ENCODE data around the gene CABCOCO1. TPM values are rescaled to one million over a fixed set of nuclear protein-coding genes. Genes with fewer than 3 reads are reported as not detected.

The CABCOCO1 gene
- total RNA-seq, 2 experiments from 2014 or later: not detected

DNA sequence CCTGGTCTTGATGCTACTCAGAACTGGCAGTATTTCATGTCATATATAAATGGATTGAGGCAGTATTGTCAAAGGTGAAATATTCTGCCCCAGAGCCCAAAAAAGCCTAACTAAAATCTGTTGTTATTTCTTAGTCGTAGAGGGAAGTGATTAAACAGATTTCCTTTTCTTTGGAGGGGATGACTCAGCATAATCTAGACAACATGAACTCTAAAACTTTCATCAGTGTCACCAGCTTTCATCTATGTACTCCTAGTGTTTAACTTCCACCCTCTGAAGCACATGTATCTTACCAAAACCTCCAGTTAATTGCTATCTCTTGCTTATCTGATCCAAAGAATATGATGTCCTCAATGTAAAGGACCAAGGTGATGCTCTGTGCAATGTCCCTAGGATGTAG lies 141.7 kb downstream of the CABCOCO1 start:
- CTCF ChIA-PET: no interaction called here
- no peak for ATAC-seq
- Mint-ChIP-seq H3K27me3 (no peaks in the 10 kb centered on the region), H3K4me3 (no peak overlapping the region), H3K36me3 (ENCODE audit: low read depth) (no peaks in the 10 kb centered on the region), H3K9me3 (ENCODE audit: low read depth) (no peaks in the 10 kb centered on the region), H3K4me1 (peaks cover 6% of the 10 kb centered on the region), H3K27ac (no peak overlapping the region)
- POLR2A ChIA-PET: no interaction called here
- no peak for DNase-seq
- intact Hi-C loops (cut with DNase I, micrococcal nuclease): no loop called here

DNA sequence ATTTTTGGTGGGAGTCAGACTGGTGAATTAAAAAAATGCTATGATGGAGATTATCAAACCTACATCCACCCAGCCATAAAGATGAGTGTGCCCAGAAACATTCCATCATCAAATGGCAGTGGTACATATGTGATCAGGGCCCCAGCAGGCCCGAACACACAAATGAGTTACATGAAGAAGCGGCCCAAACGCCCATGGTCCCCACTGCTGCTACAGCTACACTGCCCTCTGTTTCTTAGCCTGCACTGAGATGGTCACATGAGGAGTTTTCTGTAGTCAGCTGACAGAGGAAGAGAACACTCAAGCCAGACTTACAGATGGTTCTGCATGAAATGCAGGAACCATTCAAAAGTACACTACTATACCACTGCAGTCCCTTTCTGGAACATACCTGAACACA lies 142.4 kb downstream of the CABCOCO1 start:
- ATAC-seq (no peak), DNase-seq (no peak)
- CTCF ChIA-PET: no interaction called here
- H3K4me1 Mint-ChIP-seq: peaks cover 6% of the 10 kb centered on the region
- no peaks in the 10 kb centered on the region for H3K36me3 Mint-ChIP-seq (ENCODE audit: low read depth)
- intact Hi-C loops (cut with DNase I, micrococcal nuclease): no loop called here
- H3K27me3 Mint-ChIP-seq: no peaks in the 10 kb centered on the region
- H3K4me3 Mint-ChIP-seq: no peak overlapping the region
- no peak overlapping the region for H3K27ac Mint-ChIP-seq
- POLR2A ChIA-PET: no interaction called here
- no peaks in the 10 kb centered on the region for H3K9me3 Mint-ChIP-seq (ENCODE audit: low read depth)

DNA sequence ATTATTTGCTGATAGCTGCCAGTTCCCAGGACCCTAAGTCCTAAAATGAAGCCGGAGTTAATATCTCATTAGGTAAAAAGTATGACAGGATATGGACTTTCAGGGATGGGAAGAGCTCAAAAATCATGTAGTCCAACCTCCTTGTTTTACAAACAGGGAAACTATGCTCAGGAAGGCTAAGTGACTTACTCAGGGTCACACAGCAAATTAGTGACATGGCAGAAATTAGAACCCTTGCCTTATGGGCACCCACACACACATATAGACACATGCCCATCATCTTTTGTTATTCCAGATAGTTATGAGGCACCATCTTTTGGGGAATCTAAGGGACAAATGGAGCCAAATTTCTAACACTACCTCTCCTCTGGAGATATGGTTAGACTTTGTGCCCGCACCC lies 147.5 kb downstream of the CABCOCO1 start:
- intact Hi-C loops (cut with DNase I, micrococcal nuclease): no loop called here
- Mint-ChIP-seq H3K4me3 (no peak overlapping the region), H3K27ac (no peak overlapping the region), H3K27me3 (peaks cover 2% of the 10 kb centered on the region), H3K4me1 (peaks cover 3% of the 10 kb centered on the region), H3K36me3 (ENCODE audit: low read depth) (no peaks in the 10 kb centered on the region), H3K9me3 (ENCODE audit: low read depth) (no peaks in the 10 kb centered on the region)
- DNase-seq (no peak), ATAC-seq (no peak)
- ChIA-PET POLR2A (interaction anchor here (0.5 kb wide), 1 partner anchor 1031 kb away, joined by 11 read pairs; no protein-coding TSS in a partner anchor), CTCF (interaction anchor here (0.5 to 1.2 kb wide), 2 partner anchors 9 to 88 kb away, joined by 3 read pairs; no protein-coding TSS in a partner anchor)

DNA sequence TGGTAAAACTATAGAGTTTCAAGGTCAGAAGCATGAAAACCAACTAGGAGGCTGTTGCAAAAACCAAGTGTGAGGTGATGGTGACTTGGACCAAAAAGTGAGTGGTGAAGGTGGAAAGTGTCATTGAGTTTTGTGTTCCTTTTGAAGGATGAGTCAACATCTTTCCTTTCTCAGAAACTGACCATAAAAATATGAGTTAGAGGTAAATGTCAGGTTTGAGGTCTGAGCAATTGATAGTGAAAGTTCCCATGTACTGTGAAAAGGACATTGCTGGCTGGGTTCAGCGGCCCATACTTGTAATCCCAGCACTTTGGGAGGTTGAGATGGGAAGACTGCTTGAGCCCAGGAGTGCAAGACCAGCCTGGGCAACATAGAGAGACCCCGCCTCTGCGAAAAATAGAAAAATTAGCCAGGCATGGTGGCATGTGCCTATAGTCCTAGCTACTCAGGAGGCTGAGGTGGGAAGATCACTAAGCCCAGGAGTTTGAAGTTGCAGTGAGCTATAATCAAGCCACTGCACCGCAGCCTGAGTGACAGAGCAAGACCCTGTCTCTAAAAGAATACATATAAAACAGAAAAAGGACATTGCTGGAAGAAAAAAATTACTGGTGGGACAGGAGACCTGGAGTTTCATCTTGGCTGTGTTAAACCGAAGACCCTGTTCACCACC lies 149.5 kb downstream of the CABCOCO1 start:
- intact Hi-C loops (cut with DNase I, micrococcal nuclease): no loop called here
- POLR2A ChIA-PET: no interaction called here
- H3K27me3 Mint-ChIP-seq: peaks cover 2% of the 10 kb centered on the region
- no peak overlapping the region for H3K27ac Mint-ChIP-seq
- ATAC-seq (peak; percentile 16), DNase-seq (no peak)
- no peaks in the 10 kb centered on the region for H3K9me3 Mint-ChIP-seq (ENCODE audit: low read depth)
- CTCF ChIA-PET: no interaction called here
- peaks cover 3% of the 10 kb centered on the region for H3K4me1 Mint-ChIP-seq
- H3K36me3 Mint-ChIP-seq (ENCODE audit: low read depth): no peaks in the 10 kb centered on the region
- no peak overlapping the region for H3K4me3 Mint-ChIP-seq

DNA sequence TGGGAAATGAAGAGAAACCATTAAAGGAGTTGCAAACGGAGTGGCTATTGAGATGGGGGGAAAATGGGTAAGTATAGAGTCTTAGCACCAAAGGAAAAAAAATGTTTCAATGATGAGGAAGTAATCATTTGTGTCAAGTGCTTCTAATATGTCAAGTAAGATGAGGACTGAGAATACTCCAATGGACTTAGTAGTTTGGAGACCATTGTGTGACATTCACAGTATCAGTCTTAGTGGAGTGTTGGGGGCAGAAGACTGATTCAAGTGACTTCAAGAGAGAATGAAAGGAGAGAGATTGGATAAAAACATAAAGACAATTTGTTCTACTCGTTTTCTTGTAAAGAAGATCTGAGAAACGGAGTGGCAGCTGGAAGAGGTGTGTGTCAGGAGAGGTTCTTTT lies 150.2 kb downstream of the CABCOCO1 start:
- intact Hi-C loops (cut with DNase I, micrococcal nuclease): no loop called here
- ATAC-seq (no peak), DNase-seq (no peak)
- Mint-ChIP-seq H3K4me1 (peaks cover 3% of the 10 kb centered on the region), H3K9me3 (ENCODE audit: low read depth) (no peaks in the 10 kb centered on the region), H3K27me3 (peaks cover 2% of the 10 kb centered on the region), H3K27ac (no peak overlapping the region), H3K4me3 (no peak overlapping the region), H3K36me3 (ENCODE audit: low read depth) (no peaks in the 10 kb centered on the region)
- ChIA-PET POLR2A (no interaction called here), CTCF (no interaction called here)

DNA sequence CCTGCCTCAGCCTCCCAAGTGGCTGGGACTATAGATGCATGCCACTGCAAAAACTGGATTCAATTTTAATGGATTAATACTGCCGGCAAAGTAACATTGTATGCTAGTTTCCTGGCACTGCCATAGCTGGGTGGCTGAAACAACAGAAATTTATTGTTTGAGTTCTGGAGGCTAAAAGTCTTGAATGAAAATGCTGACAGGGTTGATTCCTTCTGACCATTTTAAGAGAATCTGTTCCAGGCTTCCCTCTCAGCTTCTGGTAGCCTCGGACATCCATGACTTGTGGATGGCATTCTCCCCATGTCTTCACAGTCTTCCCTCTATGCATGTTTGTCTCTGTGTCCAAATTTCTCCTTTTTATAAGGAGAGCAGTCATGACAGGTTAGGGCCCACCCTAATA lies 151.4 kb downstream of the CABCOCO1 start:
- no peak overlapping the region for H3K4me3 Mint-ChIP-seq
- DNase-seq: no peak
- intact Hi-C loops (cut with DNase I, micrococcal nuclease): no loop called here
- POLR2A ChIA-PET: no interaction called here
- H3K27me3 Mint-ChIP-seq: peaks cover 2% of the 10 kb centered on the region
- no peak overlapping the region for H3K27ac Mint-ChIP-seq
- CTCF ChIA-PET: no interaction called here
- peaks cover 3% of the 10 kb centered on the region for H3K4me1 Mint-ChIP-seq
- H3K9me3 Mint-ChIP-seq (ENCODE audit: low read depth): no peaks in the 10 kb centered on the region
- ATAC-seq: no peak
- H3K36me3 Mint-ChIP-seq (ENCODE audit: low read depth): no peaks in the 10 kb centered on the region

DNA sequence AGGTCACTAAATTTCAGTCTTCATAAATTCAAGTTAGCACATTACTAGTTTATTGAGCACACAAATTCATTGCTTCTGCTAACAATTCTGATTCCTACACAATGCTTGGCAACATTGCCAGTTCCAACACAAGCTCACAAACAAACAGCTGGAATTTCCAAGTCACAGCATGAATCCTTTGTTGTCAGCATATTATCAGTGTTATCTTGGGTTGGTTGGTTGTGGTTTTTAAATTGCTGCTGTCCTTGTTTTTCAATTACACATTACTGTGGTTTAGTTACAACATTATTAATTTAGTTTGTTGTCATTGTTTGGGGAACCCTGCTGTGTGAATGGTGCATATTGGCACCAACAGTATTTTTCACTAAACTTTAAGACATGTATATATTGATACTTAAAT lies 152.8 kb downstream of the CABCOCO1 start:
- no peaks in the 10 kb centered on the region for H3K9me3 Mint-ChIP-seq (ENCODE audit: low read depth)
- H3K27ac Mint-ChIP-seq: no peak overlapping the region
- ChIA-PET POLR2A (no interaction called here), CTCF (no interaction called here)
- ATAC-seq: no peak
- peaks cover 2% of the 10 kb centered on the region for H3K27me3 Mint-ChIP-seq
- H3K4me3 Mint-ChIP-seq: no peak overlapping the region
- peaks cover 3% of the 10 kb centered on the region for H3K4me1 Mint-ChIP-seq
- H3K36me3 Mint-ChIP-seq (ENCODE audit: low read depth): no peaks in the 10 kb centered on the region
- DNase-seq: no peak
- intact Hi-C loops (cut with DNase I, micrococcal nuclease): no loop called here

Other genes starting within 250 kb of the CABCOCO1 start
- gene TMEM26, start 209.5 kb upstream of the CABCOCO1 start, total RNA-seq: not detected
- 100 to 1,000 TPM in 1 of 2 experiments, 10 to 100 TPM in 1; 73.8 to 106 TPM for gene ARID5B, start 238.8 kb downstream of the CABCOCO1 start, total RNA-seq

Measured in activated CD4-positive, alpha-beta T cell treated with anti-CD3 and anti-CD28 coated beads for 36 hours (primary cell).